GM21360 (cell line): ENCODE data around the gene MB.

Experiments used
- ATAC-seq: cut with Tn5 transposase; IDR thresholded peaks from one replicate; pipeline ENCODE4 v1.9.1; 2021; ENCODE audit warnings: mild to moderate bottlenecking, moderate library complexity; ENCODE audit not compliant: unreplicated experiment

Gene MB

DNA sequence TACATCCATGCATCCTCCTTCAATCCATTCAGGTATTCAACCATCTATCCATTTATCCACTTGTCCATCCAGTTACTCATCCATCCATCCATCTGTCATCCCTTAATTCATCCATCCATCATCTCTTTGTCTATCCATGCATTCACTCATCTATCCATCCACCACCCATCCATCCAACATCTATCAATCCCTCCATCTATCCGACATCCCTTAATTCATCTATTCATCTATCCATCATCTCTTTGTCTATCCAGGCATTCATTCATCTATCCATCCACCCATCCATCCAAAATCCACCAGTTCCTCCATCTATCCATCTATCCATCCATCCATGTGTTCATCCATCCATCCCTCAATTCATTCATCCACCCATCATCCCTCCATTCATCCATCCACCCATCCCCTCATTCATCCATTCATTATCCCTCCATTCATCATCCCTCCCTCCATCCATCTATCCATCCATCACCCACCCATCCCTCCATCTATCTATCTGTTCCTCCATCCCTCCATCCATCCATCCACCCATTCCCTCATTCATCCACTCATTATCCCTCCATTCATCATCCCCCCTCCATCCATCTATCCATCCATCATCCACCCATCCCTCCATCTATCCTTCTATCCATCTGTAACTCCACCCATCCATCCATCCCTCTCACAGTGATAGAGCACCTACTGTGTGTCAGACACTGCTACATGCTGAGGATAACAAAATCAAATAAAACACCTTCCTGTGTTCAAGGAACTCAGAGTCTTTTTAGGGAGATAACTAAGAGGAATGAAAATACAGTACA is 1.5 kb upstream of the MB start:
- no peak for ATAC-seq

DNA sequence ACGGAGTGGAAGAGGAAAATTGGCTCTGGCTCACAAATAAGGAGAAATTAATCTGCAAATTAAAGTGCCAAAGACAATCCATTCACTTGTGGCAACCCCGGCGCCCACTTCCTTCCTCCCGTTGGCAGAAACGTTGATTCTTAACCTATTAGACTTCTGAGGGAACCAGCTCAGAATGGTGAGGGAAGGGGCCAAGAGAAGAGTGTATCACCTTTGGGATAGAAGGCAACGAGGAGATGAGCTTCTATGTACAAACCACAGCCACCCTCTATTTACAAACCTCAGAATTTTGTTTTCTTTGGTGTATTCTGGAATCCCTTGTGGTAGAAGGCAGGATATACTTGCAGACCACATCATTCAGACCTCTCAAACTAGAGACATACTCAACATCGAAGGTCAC is 1.1 kb downstream of the MB start:
- no peak for ATAC-seq

DNA sequence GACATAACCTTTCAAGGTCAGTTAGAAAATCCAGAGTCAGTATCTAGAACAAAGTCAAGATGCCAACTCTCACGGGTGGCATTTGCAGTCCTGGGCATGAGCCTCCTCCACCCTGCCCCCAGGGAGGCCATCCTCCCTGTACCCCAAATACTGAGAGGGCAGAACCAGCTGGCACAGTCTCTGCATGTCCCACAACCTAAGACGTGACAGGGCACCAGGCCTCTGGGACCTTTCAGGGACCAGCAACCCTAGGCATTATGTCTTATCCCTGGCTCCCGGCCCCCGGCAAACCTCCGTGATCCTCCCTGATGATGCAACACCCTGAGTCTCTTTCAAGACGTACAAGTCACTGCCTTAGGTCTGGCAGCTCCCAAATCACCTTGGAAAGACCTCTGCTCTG is 2.0 kb downstream of the MB start:
- no peak for ATAC-seq

DNA sequence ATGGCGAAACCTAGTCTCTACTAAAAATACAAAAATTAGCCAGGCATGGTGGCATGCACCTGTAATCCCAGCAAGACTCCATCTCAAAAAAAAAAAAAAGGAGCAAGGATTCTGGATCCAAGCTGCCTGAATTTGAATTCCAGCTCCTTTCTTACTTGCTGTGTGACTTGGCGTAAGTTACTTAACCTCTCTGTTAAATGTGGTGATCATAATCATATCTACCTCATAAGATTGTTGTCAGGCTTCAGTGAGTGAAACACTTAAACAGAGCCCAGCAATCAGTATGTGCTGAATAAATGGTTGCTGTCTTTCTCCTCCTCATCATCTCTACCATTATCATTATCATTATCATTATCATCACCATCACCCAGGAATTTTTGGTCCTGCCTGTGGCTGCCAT is 2.7 kb downstream of the MB start:
- no peak for ATAC-seq

DNA sequence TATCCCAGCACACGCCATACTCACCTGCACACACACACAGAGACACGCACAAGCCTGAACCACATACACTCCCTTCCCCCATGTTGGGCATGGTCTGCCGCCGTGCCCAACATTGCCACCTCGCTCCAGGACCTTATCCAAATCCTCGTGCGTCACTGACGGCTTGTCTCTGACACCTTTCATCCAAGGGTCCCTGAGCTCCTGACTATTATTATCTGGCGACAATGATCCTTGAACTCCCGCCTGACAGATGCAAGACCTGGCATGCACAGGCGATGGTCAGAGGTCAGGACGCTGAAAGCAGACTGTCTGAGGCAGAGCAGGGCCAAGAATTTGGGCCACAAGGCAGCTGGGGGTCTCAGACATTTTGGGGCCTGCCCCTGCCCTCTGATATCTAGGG is 4.2 kb downstream of the MB start:
- ATAC-seq: no peak

DNA sequence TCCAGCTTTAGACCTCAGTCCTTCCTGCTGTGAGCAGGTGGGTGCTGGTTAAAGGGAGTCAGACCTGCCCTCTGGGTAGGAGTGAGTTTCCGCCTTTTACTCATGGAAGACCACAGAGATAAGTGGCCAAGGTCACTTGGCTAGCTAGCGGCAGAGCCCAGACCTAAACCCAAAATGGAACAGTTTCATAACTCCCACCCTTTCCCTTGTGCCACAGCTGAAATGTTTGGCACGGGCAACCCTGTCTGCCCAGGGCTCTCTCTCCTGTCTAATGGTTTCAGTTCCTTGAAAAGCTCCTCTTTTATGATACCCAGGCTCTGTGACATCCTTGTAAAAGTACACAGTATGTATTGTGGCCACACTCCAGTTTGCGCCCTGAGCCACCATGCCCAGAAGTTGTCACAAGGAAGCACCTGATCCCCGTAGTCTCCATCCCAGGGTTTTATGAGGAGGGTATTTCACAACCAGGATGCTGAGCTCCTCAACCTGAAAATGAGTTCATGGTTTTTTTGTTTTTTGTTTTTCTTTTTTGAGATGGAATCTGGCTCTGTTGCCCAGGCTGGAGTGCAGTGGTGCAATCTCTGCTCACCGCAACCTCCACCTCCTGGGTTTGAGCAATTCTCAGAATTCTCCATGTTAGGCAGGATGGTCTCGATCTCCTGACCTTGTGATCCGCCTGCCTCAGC is 5.1 kb downstream of the MB start:
- no peak for ATAC-seq

DNA sequence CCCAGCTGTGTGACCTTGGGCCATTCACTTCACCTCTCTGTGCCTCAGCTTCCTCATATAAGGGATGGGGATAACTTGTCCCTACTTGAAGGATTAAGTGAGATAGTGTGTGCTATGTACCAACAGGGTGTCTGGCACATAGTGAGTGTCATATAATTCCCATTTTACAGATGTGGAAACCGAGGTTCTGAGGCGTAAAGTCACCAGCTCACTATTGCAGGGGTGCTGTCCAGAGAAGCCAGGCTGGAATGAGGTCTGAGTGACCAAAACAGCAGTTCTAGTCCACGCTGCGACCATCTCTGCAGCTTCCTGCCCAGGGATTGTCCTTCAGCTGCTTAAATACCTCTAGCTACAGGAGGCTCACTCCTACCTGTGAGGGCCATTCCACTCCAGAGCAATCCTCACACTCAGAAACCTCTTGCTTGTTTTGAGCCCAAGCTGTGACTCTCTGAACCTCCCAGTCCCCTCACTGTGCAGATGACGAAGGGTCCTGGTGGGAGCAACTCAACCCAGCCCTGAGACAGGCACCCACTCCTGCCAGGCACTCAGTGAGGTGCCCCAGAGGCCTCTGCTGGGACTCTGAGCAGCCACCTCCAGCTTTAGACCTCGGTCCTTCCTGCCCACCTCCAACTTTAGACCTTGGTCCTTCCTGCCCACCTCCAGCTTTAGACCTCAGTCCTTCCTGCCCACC is 5.8 kb downstream of the MB start:
- no peak for ATAC-seq

DNA sequence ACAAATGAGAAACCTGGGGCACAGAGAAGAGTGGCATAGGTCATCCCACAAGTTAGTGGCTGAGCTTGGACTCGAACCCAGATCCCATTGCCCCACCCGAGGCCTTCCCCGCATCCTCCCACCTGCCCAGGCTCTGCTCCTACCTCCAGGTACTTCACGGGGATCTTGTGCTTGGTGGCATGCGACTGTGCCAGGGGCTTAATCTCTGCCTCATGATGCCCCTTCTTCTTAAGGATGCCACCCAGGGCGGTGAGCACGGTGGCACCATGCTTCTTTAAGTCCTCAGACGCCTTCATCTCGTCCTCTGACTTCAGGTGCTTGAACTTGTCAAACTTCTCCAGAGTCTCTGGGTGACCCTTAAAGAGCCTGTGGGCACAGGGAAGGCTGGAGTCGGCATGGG is 6.4 kb downstream of the MB start:
- no peak for ATAC-seq

DNA sequence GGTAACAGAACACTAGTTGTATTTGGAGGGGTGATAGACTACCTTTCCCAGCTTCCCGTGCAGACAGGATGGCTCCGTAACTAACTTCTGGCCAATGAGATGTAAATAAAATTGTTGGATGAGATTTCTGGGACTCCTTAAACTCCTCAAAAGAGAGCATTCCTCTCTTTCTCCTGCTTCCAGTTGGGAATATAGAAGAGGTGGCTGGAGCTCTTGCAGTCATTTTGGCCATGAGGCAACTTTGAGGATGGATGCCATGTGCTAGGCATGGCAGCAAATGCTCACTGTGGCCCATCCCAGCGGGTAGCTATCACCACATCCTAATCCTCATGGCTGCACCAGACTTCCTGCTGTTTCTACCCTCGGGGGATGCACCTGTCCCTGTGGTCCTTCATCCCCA is 7.4 kb downstream of the MB start:
- ATAC-seq: no peak

DNA sequence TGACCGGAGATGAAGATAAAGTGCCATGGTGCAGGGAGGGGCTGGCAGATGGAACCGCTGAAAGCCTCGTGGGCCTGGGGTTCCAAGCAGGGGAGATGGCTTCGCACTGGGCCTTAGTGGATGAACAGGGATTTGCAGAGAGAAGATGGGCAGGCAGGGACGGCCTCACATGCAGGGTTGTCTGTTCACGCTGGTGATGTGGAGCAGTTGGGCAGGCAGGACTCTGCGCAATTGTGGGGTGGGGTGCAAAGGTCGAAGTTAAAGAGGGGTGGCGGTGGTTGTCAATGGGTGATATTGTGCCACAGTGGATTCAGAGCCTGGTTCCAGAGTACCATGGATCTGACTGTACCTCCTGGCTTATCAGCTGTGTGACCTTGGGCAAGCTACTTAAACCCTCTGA is 7.9 kb downstream of the MB start:
- no peak for ATAC-seq

DNA sequence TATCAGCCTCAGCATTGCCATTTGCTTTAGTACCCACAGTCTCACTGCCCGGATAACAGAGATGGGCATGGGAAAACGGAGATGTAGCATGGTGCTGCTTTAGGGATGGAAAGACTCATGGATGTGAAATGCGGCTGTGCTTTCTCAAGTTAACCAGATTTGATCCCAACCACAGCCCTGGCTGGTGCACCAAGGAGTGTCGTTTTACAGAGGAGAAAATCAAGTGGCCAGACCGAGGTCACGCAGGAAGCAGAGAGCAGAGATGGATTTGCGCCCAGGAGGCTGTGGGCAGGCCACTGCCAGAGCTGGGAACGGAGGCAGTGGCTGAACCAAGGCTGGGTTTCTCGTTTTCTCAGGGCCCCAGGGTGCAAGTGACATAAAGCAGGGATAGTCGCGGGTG is 9.0 kb downstream of the MB start:
- ATAC-seq: no peak

DNA sequence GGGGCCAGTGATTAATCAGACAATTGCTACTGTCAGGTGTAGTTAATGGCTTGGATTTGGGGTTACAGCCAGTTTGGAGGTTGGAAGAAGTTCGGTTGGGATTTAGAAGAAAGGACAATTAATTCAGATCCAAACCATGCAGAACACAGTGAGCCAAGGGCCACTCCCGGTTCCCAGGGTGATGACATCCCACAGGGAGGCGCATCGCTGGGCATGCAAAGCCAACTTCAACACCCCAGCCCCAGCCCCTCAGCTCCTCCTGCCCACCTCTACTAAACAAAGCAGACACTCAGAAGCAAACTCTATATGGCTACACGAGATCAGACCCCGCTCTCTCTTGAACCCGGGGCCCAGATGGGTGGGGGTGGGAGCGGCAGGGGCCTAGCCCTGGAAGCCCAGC is 10.2 kb downstream of the MB start:
- ATAC-seq: no peak

DNA sequence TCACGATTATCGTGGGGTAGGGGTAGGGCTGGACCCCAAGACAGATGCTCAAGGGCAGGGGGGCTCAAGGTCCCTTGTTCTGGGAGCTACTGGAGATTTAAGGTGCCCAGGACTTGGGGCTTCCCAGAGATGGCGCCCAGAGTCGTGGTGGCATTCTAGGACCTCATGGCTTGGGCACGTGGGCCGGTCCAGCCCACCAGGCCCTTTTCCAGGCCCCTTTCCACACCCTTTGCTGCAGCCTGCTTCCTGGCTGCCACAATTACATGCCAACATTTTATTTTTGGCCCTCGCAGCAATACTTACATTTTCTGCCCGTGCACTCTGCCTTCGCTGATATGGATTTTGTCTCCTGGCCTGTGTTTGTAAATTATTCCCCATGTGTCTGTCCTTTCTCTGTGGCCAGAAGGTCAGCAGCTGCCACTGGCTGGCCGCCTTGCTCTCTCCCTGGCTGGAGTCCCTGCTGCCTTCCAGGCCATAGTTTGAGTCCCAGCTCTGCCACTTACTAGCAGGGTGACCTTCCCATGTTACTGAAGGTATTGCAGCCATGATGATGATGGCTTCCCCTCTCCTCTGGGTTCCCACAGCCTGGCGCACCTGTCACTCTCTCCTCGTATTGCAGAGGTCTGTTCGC is 11.2 kb downstream of the MB start:
- ATAC-seq: no peak

DNA sequence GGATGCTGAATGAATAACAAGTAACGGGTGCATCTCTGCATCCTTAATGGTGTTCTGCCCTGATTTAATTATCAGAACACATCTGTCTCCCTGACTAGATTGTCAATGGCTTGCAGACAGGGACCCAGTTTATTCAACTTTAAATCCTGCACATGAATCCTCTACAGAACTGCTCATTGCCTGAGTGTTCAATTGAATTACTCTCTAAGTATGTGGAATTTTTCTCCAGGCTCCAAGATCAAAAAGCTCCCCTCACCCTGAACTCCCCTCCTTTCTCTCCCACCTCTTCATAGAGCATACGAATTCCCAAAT is 11.8 kb downstream of the MB start:
- no peak for ATAC-seq

DNA sequence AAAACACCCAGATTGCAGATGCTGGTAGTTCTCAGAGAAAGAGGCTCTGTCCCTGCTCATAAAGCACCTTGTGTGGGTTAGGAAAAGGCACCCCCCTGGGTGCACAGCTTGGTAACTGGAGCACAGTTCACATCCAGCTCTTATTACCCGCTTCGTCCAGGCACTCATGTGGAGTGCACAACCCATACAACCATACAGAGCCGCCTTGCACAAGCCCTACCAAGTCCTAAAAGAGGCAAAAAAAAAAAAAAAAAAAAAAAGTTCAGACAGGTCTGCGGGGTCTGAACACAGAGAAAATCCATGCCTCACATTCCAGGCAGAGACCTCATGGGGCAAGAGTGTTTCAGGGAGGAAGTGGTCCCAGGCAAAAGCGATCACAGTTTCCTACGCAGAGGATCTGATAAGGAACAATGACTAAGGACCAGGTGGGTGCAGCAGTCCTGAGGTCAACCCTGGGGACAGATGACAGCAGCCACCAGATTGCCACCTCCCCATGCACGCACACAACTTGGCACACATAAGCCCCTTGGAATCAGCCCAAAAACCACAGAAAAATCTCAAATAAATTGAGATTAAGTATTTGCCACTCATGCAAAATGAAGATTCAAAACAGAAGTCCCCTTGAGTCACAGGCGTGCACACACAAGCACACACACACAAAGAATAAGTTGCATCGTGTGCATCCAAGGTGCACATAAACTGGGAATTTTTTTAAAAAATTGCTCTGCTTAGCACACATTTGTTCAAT is 12.3 kb downstream of the MB start:
- ATAC-seq: no peak

DNA sequence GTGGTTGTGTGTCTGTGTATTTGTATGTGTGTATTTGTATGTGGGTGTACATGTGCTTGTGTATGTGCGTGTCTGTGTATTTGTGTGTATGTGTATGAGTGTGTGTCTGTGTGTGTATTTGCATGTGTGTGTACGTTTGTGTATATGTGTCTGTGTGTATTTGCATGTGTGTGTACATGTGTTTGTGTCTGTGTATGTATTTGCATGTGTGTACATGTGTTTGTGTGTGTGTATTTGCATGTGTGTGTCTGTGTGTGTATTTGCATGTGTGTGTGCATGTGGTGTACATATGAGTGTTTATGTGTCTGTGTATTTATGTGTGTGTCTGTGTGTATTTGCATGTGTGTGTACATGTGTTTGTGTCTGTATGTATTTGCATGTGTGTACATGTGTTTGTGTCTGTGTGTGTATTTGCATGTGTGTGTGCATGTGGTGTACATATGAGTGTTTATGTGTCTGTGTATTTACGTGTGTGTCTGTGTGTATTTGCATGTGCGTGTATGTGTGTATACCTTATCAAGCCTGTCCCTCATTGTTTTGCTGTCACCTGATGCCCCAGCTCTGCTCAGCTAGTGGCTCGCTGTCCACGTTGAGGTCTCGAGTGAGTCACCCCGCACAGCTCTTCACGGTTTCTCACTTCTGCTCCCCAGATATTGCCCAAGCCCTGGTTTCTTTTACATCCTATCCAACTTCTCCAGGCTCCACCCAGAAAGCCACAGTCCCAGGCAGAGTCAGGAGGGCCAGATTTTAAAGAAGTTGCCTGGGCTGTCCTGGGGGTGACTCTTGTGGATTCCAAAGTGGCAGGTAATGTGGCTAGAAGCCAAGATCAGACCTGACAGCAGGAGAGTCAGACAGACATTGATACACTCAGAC is 15.2 kb downstream of the MB start:
- ATAC-seq: no peak

DNA sequence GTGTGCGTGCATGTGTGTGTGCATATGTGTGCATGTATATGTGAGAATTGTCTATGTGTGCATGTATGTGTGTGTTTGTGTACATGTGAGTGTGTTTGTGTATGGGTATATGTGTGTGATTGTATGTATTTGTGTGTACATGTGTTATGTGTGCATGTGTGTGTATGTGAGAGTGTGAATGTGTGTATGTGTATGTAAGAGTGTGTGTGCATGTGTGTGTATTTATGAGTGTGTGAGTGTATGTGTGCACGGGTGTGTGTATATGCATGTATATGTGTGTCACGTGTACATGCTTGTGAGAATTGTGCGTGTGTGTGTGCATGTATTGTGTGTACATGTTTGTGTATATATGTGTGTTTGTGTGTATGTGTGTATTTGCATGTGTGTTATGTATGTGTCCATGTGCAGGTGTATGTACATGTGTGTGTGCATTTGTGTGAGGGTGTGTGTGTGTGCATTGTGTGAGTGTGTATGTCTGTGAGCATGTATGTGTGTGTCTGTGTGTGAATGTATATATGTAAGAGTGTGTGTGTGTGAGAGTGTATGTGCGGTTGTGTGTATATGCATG is 16.0 kb downstream of the MB start:
- ATAC-seq: no peak

DNA sequence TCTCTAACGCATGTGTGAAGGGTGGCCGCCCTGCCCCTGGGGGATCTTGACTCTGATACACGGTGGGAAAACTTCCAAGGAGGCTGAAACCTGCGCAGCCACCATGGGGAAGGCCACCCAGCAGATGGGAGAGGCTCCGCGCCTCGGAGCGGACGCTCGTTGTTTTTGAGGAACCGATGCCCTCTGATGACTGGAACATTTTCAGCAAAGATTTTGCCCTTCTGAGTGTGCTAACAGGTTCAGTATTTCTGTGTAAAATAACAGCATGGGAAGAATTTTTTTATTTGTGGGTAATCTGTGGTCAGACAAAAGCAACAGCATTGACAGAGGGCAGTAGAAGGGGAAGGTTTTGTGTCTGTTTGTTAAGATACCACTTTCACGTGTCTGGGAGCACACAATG is 16.7 kb downstream of the MB start:
- ATAC-seq: no peak

DNA sequence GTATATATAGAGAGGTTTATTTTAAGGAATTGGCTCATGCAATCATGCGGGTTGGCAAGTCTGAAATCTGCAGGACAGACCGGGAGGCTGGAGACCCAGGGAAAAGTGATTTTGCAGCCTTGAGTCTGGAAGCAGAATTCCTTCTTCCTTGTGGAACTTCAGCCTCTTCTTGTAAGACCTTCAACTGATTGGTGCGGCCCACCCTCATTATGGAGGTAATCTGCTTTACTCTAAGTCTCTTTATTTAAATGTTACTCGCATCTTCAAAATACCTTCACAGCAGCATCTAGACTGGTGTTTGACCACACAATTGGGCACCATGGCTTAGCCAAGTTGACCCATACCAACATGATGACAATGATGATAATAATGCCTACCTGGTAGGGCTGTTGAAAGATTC is 17.8 kb downstream of the MB start:
- no peak for ATAC-seq

DNA sequence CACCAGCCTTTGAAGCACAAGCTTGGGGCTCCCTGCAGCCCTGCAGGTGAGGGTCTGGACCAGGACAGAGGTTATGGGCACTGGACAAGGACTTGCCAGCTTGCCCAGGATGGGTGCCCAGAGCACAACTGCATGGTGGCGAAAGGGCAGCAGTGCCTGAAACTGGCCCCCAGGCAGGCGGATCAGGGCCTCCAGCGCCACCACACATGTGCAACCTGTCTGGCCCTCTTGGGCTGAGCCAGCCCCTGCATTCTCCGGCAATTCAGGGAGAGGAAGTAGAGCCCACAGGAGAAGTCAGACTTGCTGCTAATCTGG is 18.8 kb downstream of the MB start:
- no peak for ATAC-seq
